ENCODE results near the gene TAS1R2. TPM values are rescaled to one million over a fixed set of nuclear protein-coding genes. Genes with fewer than 3 reads are reported as not detected.
A peak's percentile ranks its signal among the peaks of the same experiment; 100 is the strongest.

The TAS1R2 gene
- total and polyA plus RNA-seq, 2 of the 13 experiments (the other 11 are each of a cell fraction or from before 2014, with no cell fraction given), result not detected

GRCh38 chr1:18900303-18900841 is 40.9 kb upstream of the TAS1R2 start (continued):
- TF ChIP-seq FOXP4 (CRISPR knock-in tag; IDR thresholded peaks at IDR 0.05), result peak; percentile 86
- TF ChIP-seq ZNF83 (CRISPR knock-in tag; IDR thresholded peaks at IDR 0.05; ENCODE audit: borderline replicate concordance), result no peak
- TF ChIP-seq PHF21A (CRISPR knock-in tag; IDR thresholded peaks at IDR 0.05), result peak; percentile 93
- TF ChIP-seq ARHGAP35 (CRISPR knock-in tag; IDR thresholded peaks at IDR 0.05; ENCODE audit: borderline replicate concordance), result no peak
- TF ChIP-seq TBX2 (CRISPR knock-in tag; IDR thresholded peaks at IDR 0.05; ENCODE audit: borderline replicate concordance), result peak; percentile 90
- TF ChIP-seq SOX13 (IDR thresholded peaks at IDR 0.05), result peak; percentile 61; the same call in 1 of the 2 replicates
- TF ChIP-seq SOX13 (CRISPR knock-in tag; conservative IDR thresholded peaks at IDR 0.05 in 1 of 2, IDR thresholded peaks at IDR 0.05 in 1 of 2), result peak in 1 of 2 experiments; percentile 92; a peak in 2 of 4 replicates
- TF ChIP-seq THAP11 (CRISPR knock-in tag; IDR thresholded peaks at IDR 0.05), result peak; percentile 63
- TF ChIP-seq BCLAF1 (IDR thresholded peaks at IDR 0.05), result no peak
- TF ChIP-seq ZNF710 (CRISPR knock-in tag; IDR thresholded peaks at IDR 0.05; ENCODE audit: borderline replicate concordance), result peak; percentile 78; the same call in 1 of the 2 replicates
- TF ChIP-seq ZNF33A (CRISPR knock-in tag; IDR thresholded peaks at IDR 0.05; ENCODE audit: borderline replicate concordance), result no peak
- peak; percentile 72 for TF ChIP-seq TGIF2 (CRISPR knock-in tag; IDR thresholded peaks at IDR 0.05)
- TF ChIP-seq HIVEP1 (CRISPR knock-in tag; IDR thresholded peaks at IDR 0.05), result peak; percentile 83
- 0 out of 2 replicates have a peak, but pooled peaks have one; percentile 39 for TF ChIP-seq ZSCAN29 (CRISPR knock-in tag; conservative IDR thresholded peaks at IDR 0.05)
- TF ChIP-seq ZNF292 (CRISPR knock-in tag; IDR thresholded peaks at IDR 0.05; ENCODE audit: borderline replicate concordance, low read depth), result peak; percentile 64; the same call in 1 of the 2 replicates
- TF ChIP-seq ZNF639 (CRISPR knock-in tag; conservative IDR thresholded peaks at IDR 0.05), result peak; percentile 52; the same call in 1 of the 2 replicates
- peak; percentile 65; the same call in 1 of the 2 replicates for TF ChIP-seq MIER2 (CRISPR knock-in tag; IDR thresholded peaks at IDR 0.05)
- no peak for TF ChIP-seq CREB1 (IDR thresholded peaks at IDR 0.05)
- peak; percentile 81 for TF ChIP-seq CREB1 (CRISPR knock-in tag; IDR thresholded peaks at IDR 0.05)
- TF ChIP-seq BCL3 (CRISPR knock-in tag; IDR thresholded peaks at IDR 0.05), result 0 out of 2 replicates have a peak, but pooled peaks have one; percentile 68

Data from HepG2 (cell line).